Lower leg skin (tissue), 3 donors: ENCODE results near the gene CHPF2.

Experiments used
- POLR2A ChIP-seq, 2 donors: fragments of 450-650 bp; IDR thresholded peaks; one replicate each; pipeline ENCODE4 v1.6.1; 2016 to 2017; ENCODE audit warnings: antibody characterized with exemption in 2 of 2, mild to moderate bottlenecking in 1 of 2, moderate library complexity in 1 of 2
- TF ChIP-seq, protein P1 (sequence below), 3 donors: fragments of 450-650 bp; IDR thresholded peaks; one replicate each; pipeline ENCODE4 v1.5.1; 2016; ENCODE audit warnings: antibody characterized with exemption in 3 of 3, mild to moderate bottlenecking in 3 of 3, moderate library complexity in 2 of 3

DNA sequence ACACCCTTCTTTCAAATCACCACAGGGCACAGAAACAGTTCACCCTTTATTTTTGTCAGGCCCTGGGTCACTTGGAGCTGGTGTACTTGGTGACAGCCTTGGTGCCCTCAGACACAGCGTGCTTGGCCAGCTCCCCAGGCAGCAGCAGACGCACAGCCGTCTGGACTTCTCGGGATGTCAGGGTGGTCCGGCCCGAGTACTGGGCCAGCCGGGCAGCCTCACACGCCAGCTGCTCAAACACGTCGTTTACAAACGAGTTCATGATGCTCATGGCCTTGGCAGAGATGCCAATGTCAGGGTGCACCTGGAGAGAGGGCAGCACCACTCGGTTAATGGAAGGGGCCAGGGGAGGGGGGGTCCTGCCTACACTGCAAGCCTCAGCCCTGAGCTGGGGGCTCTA is 24.5 kb upstream of the CHPF2 start:
- TF ChIP-seq, protein P1, sequence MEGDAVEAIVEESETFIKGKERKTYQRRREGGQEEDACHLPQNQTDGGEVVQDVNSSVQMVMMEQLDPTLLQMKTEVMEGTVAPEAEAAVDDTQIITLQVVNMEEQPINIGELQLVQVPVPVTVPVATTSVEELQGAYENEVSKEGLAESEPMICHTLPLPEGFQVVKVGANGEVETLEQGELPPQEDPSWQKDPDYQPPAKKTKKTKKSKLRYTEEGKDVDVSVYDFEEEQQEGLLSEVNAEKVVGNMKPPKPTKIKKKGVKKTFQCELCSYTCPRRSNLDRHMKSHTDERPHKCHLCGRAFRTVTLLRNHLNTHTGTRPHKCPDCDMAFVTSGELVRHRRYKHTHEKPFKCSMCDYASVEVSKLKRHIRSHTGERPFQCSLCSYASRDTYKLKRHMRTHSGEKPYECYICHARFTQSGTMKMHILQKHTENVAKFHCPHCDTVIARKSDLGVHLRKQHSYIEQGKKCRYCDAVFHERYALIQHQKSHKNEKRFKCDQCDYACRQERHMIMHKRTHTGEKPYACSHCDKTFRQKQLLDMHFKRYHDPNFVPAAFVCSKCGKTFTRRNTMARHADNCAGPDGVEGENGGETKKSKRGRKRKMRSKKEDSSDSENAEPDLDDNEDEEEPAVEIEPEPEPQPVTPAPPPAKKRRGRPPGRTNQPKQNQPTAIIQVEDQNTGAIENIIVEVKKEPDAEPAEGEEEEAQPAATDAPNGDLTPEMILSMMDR (IDR thresholded peaks at IDR 0.05) = no peak
- no peak for TF ChIP-seq POLR2A (IDR thresholded peaks at IDR 0.05)
